HCT116 (cell line): ENCODE results near the gene TCEAL3. TPM values are rescaled to one million over a fixed set of nuclear protein-coding genes. Genes with fewer than 3 reads are reported as not detected.

Source experiments
- ATAC-seq: fragments of 200-7000 bp; cut with Tn5 transposase; 2 replicates; pipeline ENCODE4 v1.9.1; 2020; ENCODE audit warnings: mild to moderate bottlenecking, moderate library complexity
- BruUV-seq: library from RNA; stranded (reverse); fragments of 400-500 nt; replicated peaks from 2 replicates; lab custom pipeline; 2021; lab: Mats Ljungman, UMichigan
- CTCF ChIA-PET: fragments of 300-600 bp; sonication (Branson Sonifier 250); formaldehyde crosslinking; loops from one replicate; lab custom pipeline; 2021; ENCODE audit warnings: antibody characterized with exemption; lab: Charles Lee
- POLR2A ChIA-PET: fragments of 300-600, 350-600 bp; sonication (Branson Sonifier 250); formaldehyde crosslinking; loops from one replicate; lab custom pipeline; 2021; ENCODE audit warnings: antibody characterized with exemption; lab: Charles Lee
- RAD21 ChIA-PET, 2 experiments: fragments of 300-600 bp; sonication (Branson Sonifier 250); formaldehyde crosslinking; loops; one replicate each; lab custom pipeline; 2023; ENCODE audit warnings: low total read pairs in 2 of 2; ENCODE audit not compliant: uncharacterized antibody in 2 of 2, unreplicated experiment in 2 of 2, low non-redundant PET in 1 of 2; lab: Charles Lee
- DNase-seq: peaks from one replicate; pipeline ENCODE4 v3.0.0-alpha.2; 2010; ENCODE audit warnings: low read depth, low spot score
- H2AFZ ChIP-seq: fragments of 200-600 bp; shearing (Covaris generic), sonication (generic); 2 replicates; pipeline ENCODE4 v1.6.1; 2017; ENCODE audit warnings: low read depth, mixed run types, mixed read lengths, antibody characterized with exemption, low read length; ENCODE audit not compliant: poor library complexity, severe bottlenecking
- H3K27ac ChIP-seq: 2 replicates; pipeline ENCODE4 v1.5.1; 2012; ENCODE audit warnings: low read depth, low read length
- H3K27me3 ChIP-seq: fragments of 200-600 bp; sonication (generic); 2 replicates; pipeline ENCODE4 v1.6.1; 2016; ENCODE audit warnings: mixed run types, low read length, mixed read lengths; ENCODE audit not compliant: insufficient read depth
- H3K36me3 ChIP-seq, 2 experiments: fragments of 200-500 bp in 1 of 2; fragments of 200-600 bp in 1 of 2; sonication (Bioruptor generic) in 1 of 2; sonication (generic) in 1 of 2; 2 replicates each; pipeline versions ENCODE4 v1.5.1 to v1.6.1; 2014 to 2016; ENCODE audit warnings: low read length in 2 of 2, inconsistent platforms in 1 of 2, mixed read lengths in 1 of 2, mixed run types in 1 of 2; ENCODE audit not compliant: insufficient read depth in 2 of 2, control insufficient read depth in 1 of 2
- H3K4me1 ChIP-seq, 2 experiments: fragments of 200-600 bp in 1 of 2; sonication (generic) in 1 of 2; 2 replicates each; pipeline versions ENCODE4 v1.5.1 to v1.6.1; 2012 to 2017; ENCODE audit warnings: low read length in 2 of 2, inconsistent platforms in 1 of 2, mild to moderate bottlenecking in 1 of 2, mixed read lengths in 1 of 2, mixed run types in 1 of 2, moderate library complexity in 1 of 2; ENCODE audit not compliant: insufficient read depth in 2 of 2, control insufficient read depth in 1 of 2
- H3K4me2 ChIP-seq: fragments of 200-600 bp; sonication (generic); 2 replicates; pipeline ENCODE4 v1.6.1; 2017; ENCODE audit warnings: mixed run types, low read length, mixed read lengths
- H3K4me3 ChIP-seq, 2 experiments: fragments of 200-600 bp in 1 of 2; sonication (generic) in 1 of 2; replicated peaks in 1 of 2; 2 replicates each; pipeline ENCODE4 v1.5.1; 2011 to 2016; ENCODE audit warnings: low read length in 2 of 2, control low read depth in 1 of 2, low read depth in 1 of 2, mild to moderate bottlenecking in 1 of 2, mixed read lengths in 1 of 2, mixed run types in 1 of 2
- H3K79me2 ChIP-seq: fragments of 200-600 bp; sonication (generic); 2 replicates; pipeline ENCODE4 v1.6.1; 2017; ENCODE audit warnings: mild to moderate bottlenecking, mixed run types, low read length, moderate library complexity, mixed read lengths; ENCODE audit not compliant: insufficient read depth
- H3K9ac ChIP-seq: fragments of 200-600 bp; sonication (generic); 2 replicates; pipeline ENCODE4 v1.6.1; 2016; ENCODE audit warnings: low read length, mixed read lengths
- H3K9me2 ChIP-seq: fragments of 200-600 bp; sonication (generic), shearing (Covaris generic); 2 replicates; pipeline ENCODE4 v1.6.1; 2017; ENCODE audit warnings: mixed run types, mild to moderate bottlenecking, moderate library complexity; ENCODE audit not compliant: insufficient read depth
- H3K9me3 ChIP-seq, 2 experiments: fragments of 200-500 bp in 1 of 2; fragments of 200-600 bp in 1 of 2; sonication (Bioruptor generic) in 1 of 2; sonication (generic) in 1 of 2; 2 replicates each; pipeline ENCODE4 v1.6.1; 2014 to 2017; ENCODE audit warnings: low read length in 2 of 2, mixed read lengths in 2 of 2, inconsistent platforms in 1 of 2, low read depth in 1 of 2, mild to moderate bottlenecking in 1 of 2, mixed run types in 1 of 2, moderate library complexity in 1 of 2; ENCODE audit not compliant: control insufficient read depth in 1 of 2, insufficient read depth in 1 of 2
- H4K20me1 ChIP-seq: fragments of 200-600 bp; sonication (generic), shearing (Covaris generic); 2 replicates; pipeline ENCODE4 v1.6.1; 2017; ENCODE audit warnings: mixed run types, mild to moderate bottlenecking, moderate library complexity; ENCODE audit not compliant: insufficient read depth
- ATF3 ChIP-seq: IDR thresholded peaks from 2 replicates; pipeline ENCODE4 v1.6.1; 2012
- CBX3 ChIP-seq: IDR thresholded peaks from 2 replicates; pipeline ENCODE4 v1.6.1; 2012; ENCODE audit warnings: low read depth
- CTCF ChIP-seq, 3 experiments: fragments of 200-600 bp in 1 of 3; sonication (generic) in 1 of 3; IDR thresholded peaks in 2 of 3; conservative IDR thresholded peaks in 1 of 3; 2 replicates each; pipeline ENCODE4 v1.5.1; 2012 to 2017; ENCODE audit warnings: low read depth in 2 of 3, low read length in 2 of 3, antibody characterized with exemption in 1 of 3, borderline replicate concordance in 1 of 3, control low read depth in 1 of 3, mild to moderate bottlenecking in 1 of 3, mixed read lengths in 1 of 3, mixed run types in 1 of 3, moderate library complexity in 1 of 3; ENCODE audit not compliant: insufficient read depth in 1 of 3
- EGR1 ChIP-seq: IDR thresholded peaks from 2 replicates; pipeline ENCODE4 v1.6.1; 2012; ENCODE audit warnings: low read depth
- ELF1 ChIP-seq: IDR thresholded peaks from 2 replicates; pipeline ENCODE4 v1.6.1; 2012; ENCODE audit warnings: low read depth, borderline replicate concordance
- EZH2 ChIP-seq: fragments of 200-600 bp; sonication (generic); IDR thresholded peaks from 2 replicates; pipeline ENCODE4 v1.6.1; 2017; ENCODE audit warnings: antibody characterized with exemption, mixed run types
- FOSL1 ChIP-seq: IDR thresholded peaks from 2 replicates; pipeline ENCODE4 v1.6.1; 2012; ENCODE audit warnings: low read depth
- MAX ChIP-seq: IDR thresholded peaks from 2 replicates; pipeline ENCODE4 v1.6.1; 2012
- POLR2A ChIP-seq: IDR thresholded peaks from 2 replicates; pipeline ENCODE4 v1.7.0; 2011; ENCODE audit warnings: borderline replicate concordance; ENCODE audit not compliant: insufficient read depth, insufficient read length; ENCODE audit errors: extremely low read depth
- POLR2AphosphoS5 ChIP-seq: IDR thresholded peaks from 2 replicates; pipeline ENCODE4 v1.6.1; 2011; ENCODE audit warnings: mild to moderate bottlenecking, low read depth, low read length, moderate library complexity
- REST ChIP-seq: IDR thresholded peaks from 2 replicates; pipeline ENCODE4 v1.6.1; 2012; ENCODE audit warnings: low read depth
- SIN3A ChIP-seq: IDR thresholded peaks from 2 replicates; pipeline ENCODE4 v1.6.1; 2012; ENCODE audit warnings: low read depth
- SRF ChIP-seq: IDR thresholded peaks from 2 replicates; pipeline ENCODE4 v1.6.1; 2012; ENCODE audit warnings: low read depth
- TCF7L2 ChIP-seq: IDR thresholded peaks from 2 replicates; pipeline ENCODE4 v1.7.0; 2011; ENCODE audit warnings: borderline replicate concordance, inconsistent platforms; ENCODE audit not compliant: insufficient read depth, insufficient read length; ENCODE audit errors: extremely low read depth
- ZBTB33 ChIP-seq: IDR thresholded peaks from 2 replicates; pipeline ENCODE4 v1.6.1; 2011; ENCODE audit warnings: mild to moderate bottlenecking, low read length, moderate library complexity; ENCODE audit not compliant: insufficient replicate concordance; ENCODE audit errors: extremely low read depth
- intact Hi-C: fragments of 100-400 bp; cut with micrococcal nuclease; formaldehyde crosslinking; loops from 2 replicates; pipeline ENCODE4 v1.10.0; 2022
- total RNA-seq: library from RNA; stranded (reverse); gene quantifications from one replicate; pipeline ENCODE4 v1.2.1, GENCODE V29; 2021; ENCODE audit not compliant: unreplicated experiment

TCEAL3 gene
- total RNA-seq, 1 experiment from 2014 or later, result not detected

GRCh38 chrX:103608306-103608963, 672 bp downstream of the TCEAL3 start:
- H3K9me3 ChIP-seq, result no peaks in the 10 kb centered on the region
- ATAC-seq (no peak), DNase-seq (no peak)
- no peak overlapping the region for H3K9ac ChIP-seq
- no peak overlapping the region for H2AFZ ChIP-seq
- ChIA-PET RAD21 (no interaction called here), POLR2A (no interaction called here), CTCF (no interaction called here)
- TF ChIP-seq REST, result no peak
- no peak for TF ChIP-seq ELF1
- no peak for TF ChIP-seq EZH2
- TF ChIP-seq MAX, result no peak
- TF ChIP-seq POLR2AphosphoS5, result no peak
- TF ChIP-seq ZBTB33, result no peak
- no peak for TF ChIP-seq TCF7L2
- TF ChIP-seq CBX3, result no peak
- TF ChIP-seq SRF, result no peak
- no peak for TF ChIP-seq POLR2A
- no peak for TF ChIP-seq FOSL1
- TF ChIP-seq ATF3, result no peak
- TF ChIP-seq CTCF (IDR thresholded peaks at IDR 0.05 in 2 of 3, conservative IDR thresholded peaks at IDR 0.05 in 1 of 3; ENCODE audit: borderline replicate concordance in 1 of 3, insufficient read depth in 1 of 3, low read depth in 2 of 3, low read length in 2 of 3), result no peak
- no peak for TF ChIP-seq EGR1
- TF ChIP-seq SIN3A, result no peak
- no peaks in the 10 kb centered on the region for H3K79me2 ChIP-seq
- H3K27me3 ChIP-seq, result no peaks in the 10 kb centered on the region
- no peaks in the 10 kb centered on the region for H3K9me2 ChIP-seq
- intact Hi-C loops, result no loop called here
- no peak overlapping the region for H3K27ac ChIP-seq
- no peak overlapping the region for H3K4me3 ChIP-seq
- no peaks in the 10 kb centered on the region for H3K36me3 ChIP-seq
- BruUV-seq, result no TSS peak
- no peak overlapping the region for H3K4me2 ChIP-seq
- H3K4me1 ChIP-seq, result no peaks in the 10 kb centered on the region
- H4K20me1 ChIP-seq, result no peaks in the 10 kb centered on the region
